HG02884 (cell line): ENCODE results near the gene UNK.
"Not testable (repeated sequence)": the region's sequence is repeated elsewhere in the genome, so short reads cannot be mapped to it uniquely, and the experiment has no call there.

ENCODE experiments used
- ATAC-seq: cut with Tn5 transposase; IDR thresholded peaks from one replicate; pipeline ENCODE4 v1.9.1; 2021; ENCODE audit warnings: mild to moderate bottlenecking, moderate library complexity; ENCODE audit not compliant: unreplicated experiment

Gene UNK

DNA sequence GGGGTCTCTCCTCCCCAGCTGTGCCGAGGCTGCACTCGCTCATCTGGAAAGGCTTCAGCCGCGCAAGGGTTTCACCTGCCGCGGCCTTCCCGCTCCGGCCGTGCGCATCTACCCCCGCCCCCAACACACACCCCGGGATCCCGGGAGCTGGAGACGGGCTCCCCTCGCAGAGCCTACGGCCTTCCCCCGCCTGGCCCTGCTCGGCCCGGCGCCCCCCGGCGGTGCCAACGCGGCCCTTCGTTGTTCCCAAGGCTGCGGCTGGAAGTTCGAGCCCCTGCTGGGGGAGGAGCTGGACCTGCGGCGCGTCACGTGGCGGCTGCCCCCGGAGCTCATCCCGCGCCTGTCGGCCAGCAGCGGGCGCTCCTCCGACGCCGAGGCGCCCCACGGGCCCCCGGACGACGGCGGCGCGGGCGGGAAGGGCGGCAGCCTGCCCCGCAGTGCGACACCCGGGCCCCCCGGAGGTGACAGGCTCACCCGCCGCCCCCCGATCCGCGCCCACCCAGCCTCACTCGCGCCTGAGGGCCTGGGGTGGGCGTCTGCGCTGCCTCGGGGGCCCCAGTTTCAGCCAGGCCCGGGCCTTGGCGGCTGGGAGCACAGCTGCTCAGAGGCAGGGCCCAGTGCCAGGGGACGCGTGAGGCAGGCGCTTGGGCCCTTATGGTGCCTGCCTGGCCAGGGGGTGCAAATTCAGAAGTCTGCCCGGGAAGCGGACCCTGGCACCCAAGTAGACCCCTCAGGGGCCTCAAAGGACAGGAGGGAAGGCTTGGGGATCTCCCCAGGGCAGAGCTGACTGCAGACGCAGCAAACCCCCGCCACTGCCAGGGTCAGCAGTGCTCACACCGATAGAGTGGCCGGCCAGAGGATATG lies 30.9 kb upstream of the UNK start:
- no peak for ATAC-seq

DNA sequence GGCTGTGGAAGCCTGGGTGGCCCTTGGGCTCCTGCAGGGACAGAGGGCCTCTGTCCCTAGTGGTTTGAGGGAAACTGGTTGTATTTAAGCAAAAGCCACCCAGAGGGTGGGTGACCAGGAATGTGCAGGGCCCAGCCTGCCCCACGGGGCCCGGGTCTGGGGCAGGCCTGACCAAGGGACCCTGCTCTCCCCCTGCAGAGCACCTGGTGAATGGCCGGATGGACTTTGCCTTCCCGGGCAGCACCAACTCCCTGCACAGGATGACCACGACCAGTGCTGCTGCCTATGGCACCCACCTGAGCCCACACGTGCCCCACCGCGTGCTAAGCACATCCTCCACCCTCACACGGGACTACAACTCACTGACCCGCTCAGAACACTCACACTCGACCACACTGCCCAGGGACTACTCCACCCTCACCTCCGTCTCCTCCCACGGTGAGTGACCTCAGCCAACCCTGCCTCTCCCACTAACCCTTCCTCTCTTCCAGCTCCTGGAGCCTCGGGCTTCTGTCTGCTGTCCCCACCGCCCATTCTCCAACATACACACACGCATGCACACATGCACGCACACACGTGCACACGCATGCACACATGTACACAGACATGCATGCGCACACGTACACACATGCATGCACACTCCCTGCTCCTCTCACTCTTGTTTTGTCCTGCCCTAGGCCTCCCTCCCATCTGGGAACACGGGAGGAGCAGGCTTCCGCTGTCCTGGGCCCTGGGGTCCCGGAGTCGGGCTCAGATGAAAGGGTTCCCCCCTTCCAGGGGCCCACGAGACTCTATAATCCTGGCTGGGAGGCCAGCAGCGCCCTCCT lies 30.0 kb upstream of the UNK start:
- ATAC-seq, result no peak

DNA sequence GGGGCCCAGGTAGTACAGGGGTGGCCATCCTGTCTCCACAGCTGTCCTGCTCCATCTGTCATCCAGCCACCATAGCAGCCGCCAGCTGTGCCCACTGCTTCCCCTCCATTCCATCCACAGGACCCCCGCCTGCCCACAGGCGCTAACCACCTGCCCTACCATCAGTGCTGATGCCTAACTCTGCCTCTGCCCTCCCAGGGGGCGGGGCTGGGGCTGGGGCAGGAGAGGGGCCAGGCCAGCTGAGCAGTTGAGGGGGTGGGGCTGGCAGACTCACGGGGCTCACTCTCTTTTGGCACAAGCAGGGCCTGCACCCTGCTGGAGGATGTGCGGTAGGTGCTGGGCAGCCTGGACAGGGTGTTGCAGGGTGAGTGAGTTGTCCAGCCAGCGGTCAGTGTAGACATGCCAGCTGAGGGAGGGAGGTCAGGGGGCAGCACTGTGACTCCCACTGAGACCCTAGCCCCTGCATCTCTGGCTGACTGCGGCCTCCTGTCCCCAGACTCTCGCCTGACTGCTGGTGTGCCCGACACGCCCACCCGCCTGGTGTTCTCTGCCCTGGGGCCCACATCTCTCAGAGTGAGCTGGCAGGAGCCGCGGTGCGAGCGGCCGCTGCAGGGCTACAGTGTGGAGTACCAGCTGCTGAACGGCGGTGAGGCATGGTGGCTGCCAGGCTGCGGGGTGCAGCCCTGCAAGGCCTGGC lies 29.3 kb upstream of the UNK start:
- ATAC-seq, result no peak

DNA sequence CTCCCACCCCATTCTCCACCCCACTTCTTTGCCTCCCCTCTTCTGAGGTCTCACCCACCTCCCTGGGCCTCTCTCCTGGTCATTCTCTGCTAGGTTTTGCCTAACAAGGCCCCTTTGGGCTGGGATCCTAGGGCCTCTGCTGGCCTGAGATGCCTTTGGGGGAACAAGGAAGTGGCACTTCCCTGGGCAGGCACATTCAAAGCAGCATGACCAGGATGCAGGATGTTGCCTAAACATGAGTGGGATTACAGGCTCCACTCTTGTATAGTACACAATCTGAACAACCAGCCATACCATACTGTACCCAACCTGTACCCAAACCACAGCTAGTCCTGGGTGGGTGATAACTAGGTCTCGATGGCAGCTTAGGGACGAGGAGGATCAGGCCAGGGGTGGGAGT lies 28.6 kb upstream of the UNK start:
- no peak for ATAC-seq

DNA sequence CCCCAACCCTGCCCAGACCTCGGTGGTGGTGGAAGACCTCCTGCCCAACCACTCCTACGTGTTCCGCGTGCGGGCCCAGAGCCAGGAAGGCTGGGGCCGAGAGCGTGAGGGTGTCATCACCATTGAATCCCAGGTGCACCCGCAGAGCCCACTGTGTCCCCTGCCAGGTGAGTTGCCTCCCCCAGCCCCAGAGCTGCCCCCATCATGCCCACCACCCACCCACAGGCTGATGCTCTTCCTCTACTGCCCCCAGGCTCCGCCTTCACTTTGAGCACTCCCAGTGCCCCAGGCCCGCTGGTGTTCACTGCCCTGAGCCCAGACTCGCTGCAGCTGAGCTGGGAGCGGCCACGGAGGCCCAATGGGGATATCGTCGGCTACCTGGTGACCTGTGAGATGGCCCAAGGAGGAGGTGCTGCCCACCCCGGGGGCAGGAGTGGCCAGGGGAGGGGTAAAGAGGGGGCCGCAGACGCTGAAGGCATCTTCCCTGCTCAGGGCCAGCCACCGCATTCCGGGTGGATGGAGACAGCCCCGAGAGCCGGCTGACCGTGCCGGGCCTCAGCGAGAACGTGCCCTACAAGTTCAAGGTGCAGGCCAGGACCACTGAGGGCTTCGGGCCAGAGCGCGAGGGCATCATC lies 28.0 kb upstream of the UNK start:
- ATAC-seq, result no peak

DNA sequence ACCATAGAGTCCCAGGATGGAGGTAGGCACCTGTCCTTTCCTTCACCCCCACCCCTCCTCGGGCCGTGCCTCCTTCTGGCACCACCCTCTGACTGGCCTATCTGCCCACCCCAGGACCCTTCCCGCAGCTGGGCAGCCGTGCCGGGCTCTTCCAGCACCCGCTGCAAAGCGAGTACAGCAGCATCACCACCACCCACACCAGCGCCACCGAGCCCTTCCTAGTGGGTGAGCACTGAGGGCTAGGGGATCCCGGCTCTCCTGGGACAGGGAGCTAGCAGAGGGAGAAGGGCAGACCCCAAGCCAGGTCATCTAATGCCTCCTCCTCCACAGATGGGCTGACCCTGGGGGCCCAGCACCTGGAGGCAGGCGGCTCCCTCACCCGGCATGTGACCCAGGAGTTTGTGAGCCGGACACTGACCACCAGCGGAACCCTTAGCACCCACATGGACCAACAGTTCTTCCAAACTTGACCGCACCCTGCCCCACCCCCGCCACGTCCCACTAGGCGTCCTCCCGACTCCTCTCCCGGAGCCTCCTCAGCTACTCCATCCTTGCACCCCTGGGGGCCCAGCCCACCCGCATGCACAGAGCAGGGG lies 27.4 kb upstream of the UNK start:
- ATAC-seq, result no peak

DNA sequence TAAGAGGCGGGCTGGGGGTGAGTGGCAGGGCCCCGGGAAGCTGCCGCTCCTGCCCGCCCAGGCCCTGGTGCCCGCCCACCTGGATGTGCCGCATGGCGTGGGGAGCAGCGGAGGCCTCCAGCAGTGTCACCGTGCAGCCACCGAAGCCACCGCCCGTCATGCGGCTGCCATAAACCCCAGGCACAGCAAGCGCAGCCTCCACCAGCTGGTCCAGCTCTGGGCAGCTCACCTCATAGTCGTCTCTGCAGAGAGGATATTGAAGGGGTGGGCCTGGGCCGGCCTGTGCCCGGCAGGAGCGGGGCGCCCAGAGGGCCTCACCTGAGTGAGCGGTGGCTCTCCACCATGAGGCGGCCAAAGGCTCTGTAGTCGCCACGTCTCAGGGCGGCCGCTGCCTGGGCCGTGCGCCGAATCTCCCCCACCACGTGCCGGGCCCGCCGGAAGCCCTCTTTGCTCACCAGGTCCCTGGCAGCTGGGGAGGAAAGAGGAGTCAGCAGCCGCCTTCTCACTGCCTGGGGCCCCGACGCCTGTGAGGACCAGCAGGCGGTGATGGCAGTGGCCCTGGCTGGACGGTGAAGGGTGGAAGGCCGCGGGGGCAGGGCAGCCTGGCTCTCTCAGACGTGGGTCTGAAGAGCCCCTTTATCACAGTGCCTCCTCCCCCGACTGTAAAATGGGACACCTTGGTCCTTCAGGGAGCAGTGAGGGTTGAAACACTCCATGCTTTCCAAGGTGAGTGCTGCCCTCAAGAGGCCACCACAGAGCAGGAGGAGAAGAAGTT lies 26.3 kb upstream of the UNK start:
- ATAC-seq, result no peak

DNA sequence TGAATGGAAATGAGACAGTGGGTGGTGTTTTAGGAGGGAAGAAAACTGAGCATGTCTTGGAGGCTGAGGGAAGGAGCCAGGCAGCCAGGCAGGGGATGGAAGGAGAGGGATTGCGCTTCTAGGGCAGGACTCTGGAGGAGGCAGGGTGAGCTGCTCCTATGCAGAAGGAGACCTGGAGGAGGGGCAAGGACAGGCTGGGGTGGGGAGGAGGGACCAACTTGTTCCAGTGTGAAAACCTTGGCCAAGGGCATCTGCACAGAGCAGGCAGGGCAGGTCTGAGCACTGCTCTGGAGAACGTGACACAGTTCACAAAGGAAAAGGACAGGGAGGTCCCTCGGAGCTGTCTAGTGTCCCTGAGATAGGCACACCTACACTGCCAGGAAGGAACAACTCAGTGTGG lies 25.1 kb upstream of the UNK start:
- no peak for ATAC-seq

DNA sequence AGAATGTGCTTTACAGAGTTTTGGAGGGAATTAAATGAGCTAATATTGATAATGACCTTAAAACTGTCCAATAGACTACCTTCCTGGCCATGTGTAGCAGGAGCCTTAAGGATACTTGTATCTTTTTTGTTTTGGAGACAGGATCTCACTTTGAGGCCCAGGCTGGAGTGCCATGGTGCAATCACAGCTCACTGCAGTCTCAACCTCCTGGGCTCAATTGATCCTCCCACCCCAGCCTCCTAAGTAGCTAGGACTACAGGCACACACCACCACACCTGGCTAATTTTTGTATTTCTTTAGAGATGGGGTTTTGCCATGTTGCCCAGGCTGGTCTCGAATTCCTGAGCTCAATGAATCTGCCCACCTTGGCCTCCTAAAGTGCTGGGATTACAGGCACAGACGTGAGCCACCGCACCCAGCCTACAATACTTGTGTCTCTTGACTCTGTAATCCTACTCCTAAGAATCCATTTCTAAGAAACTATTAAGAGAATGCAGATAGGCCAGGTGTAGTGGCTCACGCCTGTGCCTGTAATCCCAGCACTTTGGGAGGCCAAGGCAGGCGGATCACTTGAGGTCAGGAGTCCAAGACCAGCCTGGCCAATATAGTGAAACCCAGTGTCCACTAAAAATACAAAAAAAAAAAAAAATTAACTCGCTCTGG lies 24.5 kb upstream of the UNK start:
- not testable (repeated sequence) for ATAC-seq

DNA sequence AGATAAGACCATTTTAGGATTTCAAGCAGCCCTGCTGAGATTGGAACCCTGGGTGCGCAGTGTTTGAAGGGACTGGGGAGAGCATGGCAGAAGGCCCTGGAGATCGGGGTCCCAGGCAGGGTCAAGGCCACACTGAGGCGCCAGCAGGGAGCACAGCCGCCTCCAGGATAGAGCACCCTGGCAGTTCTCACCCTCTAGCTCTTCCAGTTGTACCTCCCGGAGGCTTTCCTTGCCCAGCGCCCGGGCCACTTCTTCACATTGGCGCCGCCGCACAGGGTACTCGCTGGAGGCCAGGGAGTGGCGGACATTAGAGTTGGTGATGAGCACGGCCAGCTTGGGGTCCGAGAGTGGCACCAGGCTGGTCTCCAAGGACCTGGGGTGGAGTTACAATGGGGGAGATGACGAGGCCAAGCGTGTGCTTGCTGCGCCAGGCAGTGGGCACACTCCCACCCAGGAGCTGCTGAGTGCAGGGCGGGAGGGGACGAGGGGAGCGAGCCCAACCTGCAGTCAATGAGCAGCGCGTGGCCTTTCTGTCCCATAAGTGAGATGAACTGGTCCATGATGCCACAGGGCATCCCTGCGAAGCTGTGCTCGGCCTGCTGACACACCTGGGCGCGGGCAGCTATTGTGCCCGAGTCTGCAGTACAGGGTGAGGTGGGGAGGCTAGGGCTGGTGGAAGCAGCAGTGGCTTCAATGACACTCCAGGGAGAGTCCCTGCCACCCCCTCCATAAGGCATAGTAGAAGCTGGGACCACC lies 21.9 kb upstream of the UNK start:
- no peak for ATAC-seq

DNA sequence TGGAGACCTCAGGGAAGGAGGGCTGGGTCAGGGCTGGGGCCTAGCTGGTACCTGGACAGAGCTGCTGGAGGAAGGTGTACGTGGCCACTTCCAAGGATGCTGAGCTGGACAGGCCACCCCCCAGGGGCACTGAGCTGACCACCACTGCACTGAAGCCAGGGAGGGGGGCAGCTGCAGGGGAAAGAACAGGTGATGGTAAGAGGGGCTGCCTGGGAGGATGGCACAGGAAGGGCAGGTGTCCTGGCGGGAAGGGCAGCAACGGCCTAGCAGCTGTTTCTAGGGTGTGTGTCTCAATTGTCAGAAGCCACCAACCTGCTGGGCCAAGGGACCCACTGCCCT lies 21.4 kb upstream of the UNK start:
- no peak for ATAC-seq

DNA sequence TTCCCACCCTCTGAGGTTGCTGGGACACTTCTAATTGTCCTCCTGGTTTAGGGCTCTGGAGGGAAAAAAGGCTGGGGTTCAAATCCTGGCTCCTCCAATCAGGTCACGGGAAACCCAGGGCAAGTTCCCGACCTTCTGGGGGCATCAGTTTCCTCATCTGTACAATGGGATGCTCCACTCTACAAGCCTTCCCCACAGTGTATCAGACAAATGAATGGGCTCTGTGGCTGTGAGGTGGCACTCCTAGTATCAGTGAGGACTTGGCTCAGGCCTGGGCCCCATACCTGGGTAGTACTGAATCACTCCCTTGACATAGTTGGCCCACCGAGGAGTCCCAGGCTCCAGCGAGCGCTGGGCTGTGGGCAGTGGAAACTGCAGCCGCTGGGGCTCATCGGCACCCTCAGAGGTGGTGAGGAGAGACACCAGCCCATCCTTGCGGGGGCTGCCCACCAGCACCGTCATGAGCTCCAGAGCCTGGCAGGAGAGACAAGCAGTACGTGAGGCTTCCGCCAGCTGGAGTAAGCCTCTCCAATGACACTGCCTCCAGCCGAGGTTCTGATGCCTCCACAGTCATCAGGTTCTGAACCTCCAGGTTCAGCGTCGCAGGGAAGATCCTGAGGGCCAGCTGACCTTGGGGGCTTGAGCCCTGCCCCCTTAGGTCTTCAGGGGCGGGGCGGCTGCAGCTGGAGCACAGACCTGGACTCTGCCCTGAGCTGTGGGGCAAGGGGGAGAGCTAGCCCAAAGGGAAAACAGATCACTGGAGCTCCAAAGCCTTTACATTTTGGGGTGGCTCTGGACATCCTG lies 20.8 kb upstream of the UNK start:
- ATAC-seq, result no peak

DNA sequence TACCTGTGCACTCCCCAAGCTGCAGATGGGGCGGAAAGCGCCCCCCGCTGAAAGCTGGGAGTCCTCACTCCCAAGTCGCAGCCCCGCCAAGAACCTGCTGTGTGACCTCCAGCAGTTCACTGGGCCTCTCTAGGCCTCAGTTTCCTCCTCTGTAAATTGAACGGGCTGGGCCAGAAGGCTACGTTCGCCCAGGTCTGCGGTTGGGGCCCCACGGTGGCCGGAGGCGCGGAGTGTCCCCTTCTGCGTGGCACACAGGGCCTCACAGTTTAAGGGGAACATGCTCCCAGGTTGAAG lies 20.2 kb upstream of the UNK start:
- no peak for ATAC-seq

DNA sequence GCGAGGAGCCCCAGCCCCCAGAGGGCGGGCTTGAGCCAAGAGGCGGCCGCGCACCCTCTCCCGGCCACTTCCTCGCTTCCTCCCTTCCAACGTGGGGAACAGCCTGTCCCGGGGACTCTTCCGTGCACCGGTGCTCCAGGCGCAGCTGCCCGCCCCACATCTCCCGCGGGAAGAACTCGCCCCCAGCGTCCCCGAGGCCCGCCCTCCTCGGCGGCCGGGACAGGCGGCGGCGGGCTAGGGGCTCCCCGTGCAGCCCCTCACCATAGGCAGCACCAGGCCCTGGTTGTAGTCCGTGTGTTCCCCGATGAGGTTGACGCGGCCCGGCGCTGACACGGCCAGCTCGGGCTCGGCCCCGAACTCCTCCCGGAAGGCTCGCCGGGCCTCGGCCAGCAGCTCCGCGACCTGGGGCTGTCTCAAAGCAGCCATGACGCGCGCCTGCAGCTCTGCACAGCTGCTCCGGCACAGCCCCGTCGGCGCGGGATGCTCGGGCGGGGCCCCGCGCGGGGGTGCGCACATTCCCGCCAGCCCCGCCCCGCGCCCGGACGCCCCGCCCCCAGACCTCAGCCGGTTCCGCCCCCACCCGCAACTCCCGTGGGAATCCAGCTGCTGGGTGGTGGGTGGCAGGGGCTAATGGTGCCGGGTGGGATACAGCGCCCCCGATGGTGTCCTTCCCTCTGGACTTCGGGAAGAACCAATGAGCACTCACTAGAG lies 19.7 kb upstream of the UNK start, which contains the start of gene GALK1:
Gene GALK1, minus strand, starts transcription at position 482 of the 711 bp plus-strand sequence. Its CDS starts 56 bp downstream, at position 426.
- ATAC-seq, result peak; percentile 52

DNA sequence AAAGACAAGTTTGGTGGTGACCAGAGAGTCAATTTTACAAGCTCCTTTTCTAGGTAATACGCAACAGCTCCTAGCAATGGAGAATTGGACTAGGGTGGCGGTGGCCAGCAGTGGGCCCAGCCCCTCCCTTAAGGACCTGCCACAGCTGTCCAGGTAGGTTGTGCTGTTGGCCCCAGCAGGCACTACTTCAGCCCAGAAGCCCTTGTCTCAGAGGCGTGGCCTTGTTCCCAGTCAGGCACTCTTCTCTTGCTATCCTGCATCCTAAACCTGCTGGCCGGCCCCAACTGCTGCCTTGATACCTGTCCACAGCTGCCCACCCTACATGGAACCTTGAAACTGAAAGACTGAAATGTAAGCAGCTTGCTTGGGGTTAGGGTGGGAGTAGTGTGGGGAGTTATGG lies 18.6 kb upstream of the UNK start:
- ATAC-seq, result no peak

DNA sequence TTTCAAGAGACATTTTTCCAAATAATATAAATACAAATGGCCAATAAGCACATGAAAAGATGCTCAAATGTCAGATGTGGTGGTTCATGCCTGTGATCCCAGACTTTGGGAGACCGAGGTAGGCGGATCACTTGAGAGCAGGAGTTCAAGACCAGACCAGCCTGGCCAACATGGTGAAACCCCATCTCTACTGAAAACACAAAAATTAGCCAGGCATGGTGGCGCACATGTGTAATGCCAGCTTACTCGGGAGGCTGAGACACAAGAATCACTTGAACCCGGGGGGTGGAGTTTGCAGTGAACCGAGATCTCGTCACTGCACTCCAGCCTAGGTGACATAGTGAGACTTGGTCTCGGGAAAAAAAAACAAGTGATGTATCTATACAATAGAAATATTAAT lies 16.7 kb upstream of the UNK start:
- no peak for ATAC-seq

DNA sequence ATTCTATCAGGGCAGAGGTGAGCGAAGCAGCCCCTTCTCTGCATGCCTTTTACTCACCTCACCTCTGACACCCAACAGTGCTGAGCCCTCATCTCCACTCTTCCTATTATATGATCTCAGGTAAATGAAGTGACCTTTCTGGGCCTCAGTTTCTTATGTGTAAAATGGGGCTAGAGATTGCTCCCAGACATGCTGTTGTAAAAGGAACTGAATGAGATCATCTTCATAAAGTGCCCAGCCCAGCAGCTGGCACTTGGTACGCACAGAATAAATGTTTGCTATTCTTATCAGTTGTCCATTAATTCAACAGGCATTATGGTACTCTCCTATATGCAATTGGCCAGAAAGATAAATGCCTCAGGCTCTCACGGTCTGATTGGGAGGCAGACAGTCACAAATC lies 15.1 kb upstream of the UNK start:
- ATAC-seq, result no peak
